Measurements from ENCODE around the gene TMEM213. TPM values are rescaled to one million over a fixed set of nuclear protein-coding genes. Genes with fewer than 3 reads are reported as not detected.
A peak's percentile ranks its signal among the peaks of the same experiment; 100 is the strongest.

The TMEM213 gene
- total and polyA plus RNA-seq, 2 of the 13 experiments (the other 11 are each of a cell fraction or from before 2014, with no cell fraction given) = not detected

GRCh38 chr7:138822867-138823535 is 25.2 kb downstream of the TMEM213 start:
- Histone ChIP-seq H4K20me1 (ENCODE audit: insufficient read depth, low read length) (no peaks in the 10 kb centered on the region), H3K4me3 (replicated peaks in 1 of 3; ENCODE audit: insufficient read depth in 1 of 3, low read depth in 2 of 3, low read length in 3 of 3) (no peak overlapping the region), H2AFZ (ENCODE audit: low read length) (no peak overlapping the region), H3K9me3 (ENCODE audit: low read length) (no peaks in the 10 kb centered on the region), H3K4me2 (ENCODE audit: low read depth, low read length) (no peak overlapping the region), H3K27ac (ENCODE audit: extremely low read length, insufficient read depth, low read length) (no peak overlapping the region), H3K79me2 (ENCODE audit: insufficient read depth, low read length) (no peaks in the 10 kb centered on the region), H3K9ac (ENCODE audit: insufficient read depth, low read depth, low read length) (no peak overlapping the region), H3K4me1 (ENCODE audit: insufficient read depth, low read length) (peaks cover 24% of the 10 kb centered on the region), H3K27me3 (ENCODE audit: control insufficient read depth in 1 of 2, insufficient read depth in 2 of 2, low read length in 2 of 2) (no peaks in the 10 kb centered on the region), H3K36me3 (replicated peaks in 1 of 2; ENCODE audit: control insufficient read depth in 1 of 2, insufficient read depth in 2 of 2, low read length in 2 of 2) (no peaks in the 10 kb centered on the region)
- WGBS (ENCODE audit: low lambda C conversion rate) = 80% methylated on average over 11 of the region's 11 CpGs
- intact Hi-C loops (cut with micrococcal nuclease; ENCODE audit: unreplicated experiment) = no loop called here
- no peak for ATAC-seq
- BruUV-seq (replicated peaks) = no TSS peak
- FAIRE-seq = no peak
- TF ChIP-seq KDM5A (IDR thresholded peaks at IDR 0.05; ENCODE audit: borderline replicate concordance, low read length) (no peak), NFE2L2 (IDR thresholded peaks at IDR 0.05; ENCODE audit: low read length) (no peak), ZNF121 (CRISPR knock-in tag; IDR thresholded peaks at IDR 0.05) (0 out of 2 replicates have a peak, but pooled peaks have one; percentile 39)
- CTCF ChIA-PET (ENCODE audit: low intra/inter-chr PET ratio, low total read pairs) = no interaction called here
- DNase-seq (ENCODE audit: low spot score) = no peak
- POLR2A ChIA-PET = no interaction called here
- in situ Hi-C loops (cut with HindIII; ENCODE audit: extremely low pct_ligation_motif_present, low pct_unique_long_range_greater_than_20kb) = no loop called here

GRCh38 chr7:138825049-138825721 is 27.4 kb downstream of the TMEM213 start:
- ChIA-PET CTCF (ENCODE audit: low intra/inter-chr PET ratio, low total read pairs) (no interaction called here), POLR2A (no interaction called here)
- FAIRE-seq (no peak), DNase-seq (ENCODE audit: low spot score) (no peak), ATAC-seq (no peak)
- H3K36me3 ChIP-seq (replicated peaks in 1 of 2; ENCODE audit: control insufficient read depth in 1 of 2, insufficient read depth in 2 of 2, low read length in 2 of 2) = no peaks in the 10 kb centered on the region
- intact Hi-C loops (cut with micrococcal nuclease; ENCODE audit: unreplicated experiment) (no loop called here), in situ Hi-C loops (cut with HindIII; ENCODE audit: extremely low pct_ligation_motif_present, low pct_unique_long_range_greater_than_20kb) (no loop called here)
- no TSS peak for BruUV-seq (replicated peaks)
- H3K27me3 ChIP-seq (ENCODE audit: control insufficient read depth in 1 of 2, insufficient read depth in 2 of 2, low read length in 2 of 2) = no peaks in the 10 kb centered on the region
- H3K27ac ChIP-seq (ENCODE audit: extremely low read length, insufficient read depth, low read length) = no peak overlapping the region
- no peak overlapping the region for H3K4me3 ChIP-seq (replicated peaks in 1 of 3; ENCODE audit: insufficient read depth in 1 of 3, low read depth in 2 of 3, low read length in 3 of 3)
- H3K4me2 ChIP-seq (ENCODE audit: low read depth, low read length) = no peak overlapping the region
- H3K9ac ChIP-seq (ENCODE audit: insufficient read depth, low read depth, low read length) = no peak overlapping the region
- no peaks in the 10 kb centered on the region for H4K20me1 ChIP-seq (ENCODE audit: insufficient read depth, low read length)
- WGBS (ENCODE audit: low lambda C conversion rate) = 59% methylated on average over 11 of the region's 11 CpGs
- no peak overlapping the region for H2AFZ ChIP-seq (ENCODE audit: low read length)
- H3K79me2 ChIP-seq (ENCODE audit: insufficient read depth, low read length) = no peaks in the 10 kb centered on the region
- no peaks in the 10 kb centered on the region for H3K9me3 ChIP-seq (ENCODE audit: low read length)
- TF ChIP-seq ZFYVE20 (CRISPR knock-in tag; IDR thresholded peaks at IDR 0.05; ENCODE audit: borderline replicate concordance, low read depth) (no peak), SRSF4 (IDR thresholded peaks at IDR 0.05; ENCODE audit: low read depth, low read length, poor library complexity, severe bottlenecking) (no peak)
- H3K4me1 ChIP-seq (ENCODE audit: insufficient read depth, low read length) = peaks cover 33% of the 10 kb centered on the region

Data from HepG2 (cell line).